GM21576 (cell line): ENCODE data around the gene HIF3A.
A peak's percentile ranks its signal among the peaks of the same experiment; 100 is the strongest.
"Not testable (repeated sequence)": the region's sequence is repeated elsewhere in the genome, so short reads cannot be mapped to it uniquely, and the experiment has no call there.

Experiments used
- ATAC-seq: cut with Tn5 transposase; IDR thresholded peaks from one replicate; pipeline ENCODE4 v1.9.1; 2021; ENCODE audit warnings: mild to moderate bottlenecking, moderate library complexity; ENCODE audit not compliant: unreplicated experiment

Gene HIF3A

DNA sequence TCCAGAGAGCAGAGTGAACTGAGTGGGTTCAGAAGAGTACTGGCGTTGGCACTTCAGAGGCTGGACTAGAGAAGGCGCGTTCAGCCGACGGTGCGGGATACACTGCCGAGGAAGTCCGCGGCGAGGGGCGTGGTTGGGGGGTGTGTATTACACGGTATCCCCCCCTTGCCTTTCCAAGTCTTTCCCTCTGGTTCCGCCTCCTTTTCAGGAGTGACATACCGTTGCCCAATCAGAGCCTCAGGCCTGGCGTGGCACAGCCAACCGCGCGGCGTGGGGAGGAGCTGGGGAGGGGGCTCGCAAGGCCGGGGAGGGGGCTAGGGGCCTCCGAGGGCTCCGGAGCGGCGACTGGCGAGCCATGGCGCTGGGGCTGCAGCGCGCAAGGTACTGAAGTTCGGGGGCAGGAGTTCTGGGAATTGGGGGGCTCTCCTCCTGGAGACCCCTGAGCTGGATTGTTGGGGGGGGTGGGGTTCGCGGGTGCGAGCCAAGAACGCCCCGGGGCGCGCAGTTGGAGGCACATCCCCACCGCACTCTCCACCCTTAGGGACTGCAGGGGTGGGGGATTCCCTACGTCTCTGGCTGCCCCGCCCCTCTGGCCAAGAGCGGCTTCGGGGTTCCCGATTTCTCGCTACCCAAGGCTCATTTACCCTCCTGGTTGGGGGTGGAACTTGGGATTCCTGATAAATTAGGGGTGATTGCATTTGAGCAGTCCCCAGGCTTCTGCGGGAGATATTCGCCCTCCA is at the start of gene HIF3A:
Gene HIF3A (plus strand): TSS at position 321 of the 740 bp plus-strand sequence. CDS start 35 bp downstream, at position 356.
- ATAC-seq: no peak

GRCh38 chr19:46250076-46250735 is 46.6 kb upstream of the HIF3A start:
- no peak for ATAC-seq

- no peak for ATAC-seq
Observed at GRCh38 chr19:46251416-46251815, 45.4 kb upstream of the HIF3A start.

GRCh38 chr19:46254776-46255175 is 42.1 kb upstream of the HIF3A start:
- ATAC-seq: no peak

DNA sequence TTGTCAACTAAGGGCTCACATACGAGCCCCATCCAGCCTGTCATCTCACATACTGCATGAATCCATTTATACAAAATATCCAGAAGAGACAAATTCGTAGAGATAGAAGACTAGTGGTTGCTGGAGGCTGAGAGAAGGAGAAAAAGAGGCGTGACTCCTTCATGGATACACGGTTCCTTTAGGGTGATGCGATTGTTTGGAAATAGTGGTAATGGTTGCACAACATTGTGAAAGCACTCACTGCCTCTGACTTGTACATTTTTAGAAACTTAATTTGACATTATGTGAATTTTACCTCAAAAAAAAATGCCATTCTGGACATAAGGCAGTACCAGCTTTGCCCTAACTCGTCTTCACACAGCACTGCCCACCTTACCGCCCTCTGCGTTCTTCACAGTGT is 40.0 kb upstream of the HIF3A start:
- ATAC-seq: no peak

GRCh38 chr19:46261501-46261900 is 35.3 kb upstream of the HIF3A start:
- not testable (repeated sequence) for ATAC-seq

- ATAC-seq: peak; percentile 69
Observed at GRCh38 chr19:46262684-46263296, 34.1 kb upstream of the HIF3A start.

- not testable (repeated sequence) for ATAC-seq
Observed at GRCh38 chr19:46264801-46265200, 32.0 kb upstream of the HIF3A start.

GRCh38 chr19:46265217-46265828 is 31.5 kb upstream of the HIF3A start:
- no peak for ATAC-seq

GRCh38 chr19:46269101-46269500 is 27.7 kb upstream of the HIF3A start:
- no peak for ATAC-seq

- no peak for ATAC-seq
Observed at GRCh38 chr19:46270521-46271256, 26.2 kb upstream of the HIF3A start.

DNA sequence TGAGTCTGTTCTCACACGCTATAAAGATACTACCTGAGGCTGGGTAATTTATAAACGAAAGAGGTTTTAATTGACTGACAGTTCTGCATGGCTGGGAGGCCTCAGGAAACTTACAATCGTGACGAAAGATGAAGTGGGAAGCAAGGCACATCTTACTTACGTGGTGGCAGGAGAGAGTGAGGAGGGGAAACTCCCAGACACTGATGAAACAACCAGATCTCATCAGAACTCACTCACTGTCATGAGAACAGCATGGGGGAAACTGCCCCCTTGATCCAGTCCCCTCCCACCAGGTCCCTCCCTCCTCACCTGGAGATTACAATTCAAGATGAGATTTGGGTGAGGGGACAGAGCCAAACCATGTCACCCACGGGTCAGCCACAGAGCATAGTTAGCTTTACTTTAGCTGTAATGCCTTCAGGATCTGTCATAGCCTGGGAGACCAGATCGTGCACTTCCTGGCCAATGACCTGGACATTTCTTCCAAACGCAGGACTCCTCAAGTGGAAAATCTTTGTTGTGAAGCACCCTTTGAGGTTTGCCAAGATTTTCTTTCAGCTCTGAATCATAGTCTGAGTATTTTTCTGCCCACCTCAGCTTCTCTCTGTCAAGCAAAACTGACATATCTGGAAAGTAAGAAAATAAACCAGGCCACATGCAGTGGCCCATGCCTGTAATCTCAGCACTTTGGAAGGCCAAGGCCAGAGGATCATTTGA is 25.2 kb upstream of the HIF3A start:
- ATAC-seq: no peak

- not testable (repeated sequence) for ATAC-seq
Observed at GRCh38 chr19:46273931-46274330, 22.9 kb upstream of the HIF3A start.

DNA sequence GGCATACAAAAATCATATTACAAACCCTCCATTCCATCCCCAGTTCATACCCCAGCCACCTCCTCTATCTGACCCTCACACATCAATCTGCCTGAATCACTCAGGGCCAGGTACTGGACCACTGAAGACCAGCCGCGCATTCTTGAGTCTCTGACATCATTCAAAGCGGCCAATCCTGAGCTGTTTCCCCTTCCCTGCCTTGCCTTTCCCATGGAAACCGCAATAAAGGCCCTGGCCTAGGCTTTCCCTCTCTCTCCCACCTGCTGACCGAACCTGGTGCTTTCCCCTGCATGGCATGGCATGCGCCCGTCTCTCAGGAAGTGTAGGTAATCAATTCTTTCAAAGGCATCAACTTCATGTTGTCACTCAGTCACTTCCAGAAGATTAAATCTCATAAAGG is 17.7 kb upstream of the HIF3A start:
- ATAC-seq: no peak

DNA sequence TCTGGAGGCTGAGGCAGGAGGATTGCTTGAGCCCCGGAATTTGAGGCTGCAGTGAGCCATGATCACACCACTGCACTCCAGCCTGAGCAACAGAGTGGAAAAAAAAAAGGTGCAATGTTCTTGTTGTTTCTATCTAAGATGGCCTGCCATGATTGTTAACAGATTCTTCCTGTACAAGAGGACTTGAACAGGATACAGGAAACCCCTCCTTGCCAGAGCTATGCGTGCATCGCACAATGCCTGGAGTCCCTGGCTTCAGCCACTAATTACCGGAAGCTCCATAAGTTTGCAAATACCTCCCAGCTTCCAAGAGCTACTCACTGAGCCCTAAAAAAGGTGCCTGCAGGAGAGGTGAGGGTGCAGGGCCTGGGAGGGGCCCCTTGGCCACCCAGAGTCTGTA is 13.1 kb upstream of the HIF3A start:
- no peak for ATAC-seq

- no peak for ATAC-seq
Observed at GRCh38 chr19:46284635-46285034, 12.2 kb upstream of the HIF3A start.

GRCh38 chr19:46287585-46287984 is 9.3 kb upstream of the HIF3A start:
- ATAC-seq: no peak

DNA sequence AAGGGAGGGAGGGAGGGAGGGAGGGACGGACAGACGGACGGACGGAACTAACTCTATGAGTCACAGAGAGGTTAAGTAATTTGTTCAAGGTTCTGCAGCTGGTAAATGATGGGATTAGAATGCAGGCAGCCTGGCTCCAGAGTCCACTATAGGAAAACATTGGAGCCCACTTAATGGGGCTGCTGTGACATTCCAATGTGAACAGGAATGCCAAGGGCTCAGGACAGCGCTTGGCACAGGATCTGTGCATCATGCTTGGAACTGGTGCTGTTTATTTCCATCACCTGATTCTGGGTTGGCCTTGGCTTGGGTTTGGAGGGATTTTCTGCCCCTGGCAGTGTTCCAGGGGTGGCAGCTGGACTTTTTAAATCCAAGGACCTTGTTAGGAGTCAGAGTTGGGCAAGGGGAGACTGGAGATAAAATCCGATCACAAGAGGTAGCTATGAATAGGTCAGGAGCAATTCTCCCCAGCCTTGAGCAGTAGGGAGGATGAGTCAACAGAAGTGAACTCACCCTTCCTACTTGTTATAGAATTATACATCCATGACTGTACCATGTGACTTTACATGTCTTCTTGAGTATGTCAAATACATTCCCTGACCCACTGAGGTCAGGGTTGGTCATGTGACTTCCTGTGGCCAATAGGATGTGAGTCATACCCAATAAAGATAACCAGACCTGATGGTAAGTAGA is 7.8 kb upstream of the HIF3A start:
- no peak for ATAC-seq

- no peak for ATAC-seq
Observed at GRCh38 chr19:46289724-46290619, 6.9 kb upstream of the HIF3A start.
